Keratinocyte (primary cell): ENCODE results near the gene C6orf163.

Source experiments
- CTCF ChIP-seq, 3 experiments: IDR thresholded peaks in 1 of 3; conservative IDR thresholded peaks in 1 of 3; optimal IDR thresholded peaks in 1 of 3; 2 replicates in 2 of 3; 3 replicates in 1 of 3; pipeline versions ENCODE3 to v1.5.1; 2011; ENCODE audit warnings: low read length in 3 of 3, mild to moderate bottlenecking in 3 of 3, moderate library complexity in 2 of 3, control low read depth in 1 of 3, inconsistent platforms in 1 of 3; ENCODE audit not compliant: insufficient read depth in 2 of 3; ENCODE audit errors: extremely low read depth in 1 of 3
- EZH2 ChIP-seq: IDR thresholded peaks from one replicate; pipeline ENCODE4 v1.6.1; 2012; ENCODE audit warnings: inconsistent platforms, mild to moderate bottlenecking, low read length, moderate library complexity

GRCh38 chr6:87341158-87341557 is 3.5 kb upstream of the C6orf163 start:
- TF ChIP-seq EZH2 (no peak), CTCF (optimal IDR thresholded peaks at IDR 0.05 in 1 of 3, IDR thresholded peaks at IDR 0.05 in 1 of 3, conservative IDR thresholded peaks at IDR 0.05 in 1 of 3; ENCODE audit: extremely low read depth in 1 of 3, insufficient read depth in 2 of 3, low read length in 3 of 3) (no peak)
